Heart left ventricle (tissue), 16 donors: Measurements from ENCODE around the gene ERVW-1. TPM values are rescaled to one million over a fixed set of nuclear protein-coding genes. Genes with fewer than 3 reads are reported as not detected.

ENCODE experiments used
- ATAC-seq, 4 donors: fragments of 200-7000 bp; cut with Tn5 transposase; one replicate each; pipeline ENCODE4 v1.9.1; 2020 to 2022; ENCODE audit warnings: moderate library complexity in 4 of 4, mild to moderate bottlenecking in 3 of 4, moderate number of reproducible peaks in 1 of 4
- DNase-seq, 5 donors: peaks; one replicate each; pipeline ENCODE4 v3.0.0-alpha.2; 2020
- H3K27ac ChIP-seq, 12 donors: fragments of 200-600 bp; sonication (generic) in 4 of 12; one replicate each; pipeline versions ENCODE4 v1.5.0 to v1.8.0; 2016 to 2022; ENCODE audit warnings: mild to moderate bottlenecking in 2 of 12
- H3K27me3 ChIP-seq, 9 donors: fragments of 200-600 bp; sonication (generic) in 2 of 9; one replicate each; pipeline versions ENCODE4 v1.5.1 to v1.8.0; 2016 to 2022; ENCODE audit warnings: mild to moderate bottlenecking in 3 of 9
- H3K36me3 ChIP-seq, 9 donors: fragments of 200-600 bp; sonication (generic) in 2 of 9; one replicate each; pipeline versions ENCODE4 v1.5.0 to v1.8.0; 2018 to 2022; ENCODE audit warnings: mild to moderate bottlenecking in 2 of 9
- H3K4me1 ChIP-seq, 12 donors: fragments of 200-600 bp; sonication (generic) in 4 of 12; one replicate each; pipeline versions ENCODE4 v1.5.0 to v1.8.0; 2016 to 2022; ENCODE audit warnings: mild to moderate bottlenecking in 3 of 12
- H3K4me3 ChIP-seq, 12 donors: fragments of 200-600 bp; sonication (generic) in 4 of 12; one replicate each; pipeline versions ENCODE4 v1.5.0 to v1.8.0; 2017 to 2022; ENCODE audit warnings: mild to moderate bottlenecking in 9 of 12, moderate library complexity in 4 of 12
- H3K9me3 ChIP-seq, 12 donors: fragments of 200-600 bp; sonication (generic) in 4 of 12; one replicate each; pipeline versions ENCODE4 v1.5.0 to v1.8.0; 2016 to 2022; ENCODE audit warnings: mild to moderate bottlenecking in 1 of 12
- CTCF ChIP-seq, 12 donors: fragments of 200-600 bp; sonication (generic) in 4 of 12; IDR thresholded peaks; one replicate each; pipeline versions ENCODE4 v1.5.0 to v1.8.0; 2018 to 2022; ENCODE audit warnings: antibody characterized with exemption in 12 of 12, mild to moderate bottlenecking in 5 of 12
- POLR2A ChIP-seq, 2 donors: fragments of 450-650 bp; IDR thresholded peaks; one replicate each; pipeline ENCODE4 v1.6.1; 2017; ENCODE audit warnings: antibody characterized with exemption in 2 of 2, mild to moderate bottlenecking in 2 of 2, moderate library complexity in 2 of 2
- WGBS, 4 donors: extraction: QIAGEN DNeasy Blood & Tissue Kit in 2 of 4; methylation state at CpG; one replicate each; pipeline versions ENCODE4 v1.1.5 to v1.1.7; 2013 to 2018; 5-methylcytosine and 5-hydroxymethylcytosine counted together
- intact Hi-C, 10 donors: fragments of 100-400 bp; cut with DNase I; formaldehyde crosslinking; loops; one replicate each; pipeline versions ENCODE4 v1.11.1 to v1.14.2; 2022
- polyA plus RNA-seq, 2 donors: library from polyadenylated mRNA; stranded (reverse); fragments of 200-250 nt; gene quantifications; one replicate each; pipeline ENCODE4 v1.2.3, GENCODE V29; 2013
- total RNA-seq, 9 donors: library from RNA; depleted of rRNA in 2 of 9; stranded (reverse); fragments of >200 nt in 2 of 9; fragmentation: NEBNext Ultra II Directional in 3 of 9; extraction: Animal tissue kit (Norgen Biotek cat#: 25700) in 3 of 9; gene quantifications; one replicate each; pipeline versions ENCODE4 v1.1.0 to v1.2.4, GENCODE V29; 2016 to 2023
- donor health status: ischemic (EF 13 %, LVEDD 7.1; RV severe dilation, severe dysfunction).
- donor health status: healthy with polysubstance abuse.
- donor health status: DM: no; HTN: yes; CAD: no.
- donor health status: DM: no; HTN: no; CAD: no.
- donor health status: ischemic (EF 25% LVEDD 6.9; RV normal size, moderate dysfunction).
- donor health status: ischemic (EF 25% LVEDD 5.7; RV mildly dilated, moderate dysfunction).
- donor health status: healthy.
- donor health status: DM: yes; HTN: yes; CAD: no.
- donor health status: ischemic (EF 35%, LVEDD 5.7; RV mildly dilated, moderate dysfunction).
- donor health status: nonischemic (EF 11% LVEDD 7.7; RV severe dilation, severe dysfunction).
- donor health status: DM: yes; HTN: yes; CAD: no.
- donor health status: PGD.
- donor health status: ischemic (EF 29% LVEDD 5.4; RV normal size, mild dysfunction).
- donor health status: nonischemic (EF 23%, LVEDD 6.1; RV moderate dilation, normal function).

Gene ERVW-1
- total and polyA plus RNA-seq, 11 donors, result 0.15 to 0.27 TPM; not detected in 9

GRCh38 chr7:92437956-92438491, 39.7 kb downstream of the ERVW-1 start:
- intact Hi-C loops, result no loop called here
- WGBS, 4 donors, result 48 to 72% (median 67%) methylated on average over 6 of the region's 6 CpGs
- Histone ChIP-seq H3K9me3 (no peaks in the 10 kb centered on the region), H3K36me3 (no peaks in the 10 kb centered on the region), H3K27ac (no peak overlapping the region), H3K4me1 (no peaks in the 10 kb centered on the region), H3K4me3 (no peak overlapping the region), H3K27me3 (peaks cover 0 to 5% (median 0%) of the 10 kb centered on the region in 9 donors)
- no peak for TF ChIP-seq CTCF (IDR thresholded peaks at IDR 0.05)
- no peak for TF ChIP-seq POLR2A (IDR thresholded peaks at IDR 0.05)
- DNase-seq (no peak), ATAC-seq (no peak)

- no peaks in the 10 kb centered on the region for H3K36me3 ChIP-seq
- no peak overlapping the region for H3K27ac ChIP-seq
- H3K9me3 ChIP-seq, result no peaks in the 10 kb centered on the region
- ATAC-seq (no peak), DNase-seq (no peak)
- no peak overlapping the region for H3K4me3 ChIP-seq
- intact Hi-C loops, result no loop called here
- TF ChIP-seq POLR2A (IDR thresholded peaks at IDR 0.05), result no peak
- no peak for TF ChIP-seq CTCF (IDR thresholded peaks at IDR 0.05)
- H3K4me1 ChIP-seq, result no peaks in the 10 kb centered on the region
- H3K27me3 ChIP-seq, result peaks cover 0 to 5% (median 0%) of the 10 kb centered on the region in 9 donors
- WGBS, 4 donors, result 58 to 65% (median 61%) methylated on average over 7 of the region's 7 CpGs
Measured at GRCh38 chr7:92436612-92437445, 40.9 kb downstream of the ERVW-1 start.

DNA sequence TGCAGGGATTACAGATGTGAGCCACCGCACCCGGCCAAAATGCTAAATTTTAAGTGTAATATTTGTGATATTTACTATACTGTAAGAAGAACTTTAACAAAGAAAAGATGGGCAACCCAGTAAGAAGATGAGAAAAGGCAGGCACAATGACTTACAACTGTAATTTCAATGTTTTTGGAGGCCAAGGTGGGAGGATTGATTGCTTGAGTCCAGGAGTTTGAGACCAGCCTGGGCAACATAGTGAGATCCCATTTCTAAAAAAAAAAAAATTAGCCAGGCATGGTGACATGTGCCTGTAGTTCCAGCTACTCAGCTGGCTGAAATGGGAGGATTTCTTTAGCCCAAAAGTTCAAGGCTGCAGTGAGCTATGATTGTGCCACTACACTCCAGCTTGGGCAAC, 42.2 kb downstream of the ERVW-1 start:
- TF ChIP-seq POLR2A (IDR thresholded peaks at IDR 0.05) (no peak), CTCF (IDR thresholded peaks at IDR 0.05) (no peak)
- Histone ChIP-seq H3K4me3 (no peak overlapping the region), H3K9me3 (no peaks in the 10 kb centered on the region), H3K27ac (no peak overlapping the region), H3K27me3 (peaks cover 0 to 5% (median 0%) of the 10 kb centered on the region in 9 donors), H3K4me1 (no peaks in the 10 kb centered on the region), H3K36me3 (no peaks in the 10 kb centered on the region)
- WGBS, 4 donors, result 93 to 98% (median 95%) methylated on average over 2 of the region's 2 CpGs
- intact Hi-C loops, result no loop called here
- ATAC-seq, result no peak
- no peak for DNase-seq

DNA sequence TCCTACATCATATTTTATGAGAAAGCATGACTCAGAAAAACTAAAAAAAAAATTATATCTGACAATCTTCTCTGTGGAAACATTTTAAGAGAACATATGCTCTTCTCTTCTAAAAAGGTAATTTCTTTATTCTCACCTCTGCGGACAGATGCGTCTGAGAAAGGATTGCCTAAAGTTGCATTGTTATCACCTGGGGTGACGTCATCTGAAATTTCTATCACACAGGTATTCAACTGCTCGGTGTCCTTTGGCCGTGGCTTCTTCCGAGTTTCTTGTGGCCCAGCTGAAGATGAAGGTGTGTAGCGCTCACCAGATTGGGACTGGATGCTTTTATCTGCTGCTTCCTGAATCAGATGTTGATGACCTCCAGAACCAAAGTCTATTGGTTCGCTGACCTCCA, 44.7 kb downstream of the ERVW-1 start:
- TF ChIP-seq POLR2A (IDR thresholded peaks at IDR 0.05), result no peak
- TF ChIP-seq CTCF (IDR thresholded peaks at IDR 0.05), result no peak

More for the DNA sequence above, 44.7 kb downstream of the ERVW-1 start:
- DNase-seq (no peak), ATAC-seq (no peak)
- no peaks in the 10 kb centered on the region for H3K4me1 ChIP-seq
- H3K36me3 ChIP-seq, result no peaks in the 10 kb centered on the region
- 89 to 95% (median 93%) methylated on average over 8 of the region's 8 CpGs for WGBS, 4 donors
- H3K27ac ChIP-seq, result no peak overlapping the region
- no peak overlapping the region for H3K4me3 ChIP-seq
- H3K27me3 ChIP-seq, result peaks cover 0 to 5% (median 0%) of the 10 kb centered on the region in 9 donors
- intact Hi-C loops, result no loop called here
- H3K9me3 ChIP-seq, result no peaks in the 10 kb centered on the region
